Hematopoietic multipotent progenitor cell (in vitro differentiated cells): Measurements from ENCODE around the gene PINK1. TPM values are rescaled to one million over a fixed set of nuclear protein-coding genes. Genes with fewer than 3 reads are reported as not detected.

ENCODE experiments used
- DNase-seq, 3 donors: peaks; one replicate each; pipeline ENCODE4 v3.0.0-alpha.2; 2011 to 2015; ENCODE audit warnings: low read depth in 2 of 3, low spot score in 2 of 3
- total RNA-seq: library from RNA; depleted of rRNA; stranded (reverse); fragments of >200 nt; gene quantifications from one replicate; pipeline ENCODE4 v1.2.3, GENCODE V29; 2012

PINK1 gene
- total RNA-seq, 1 donor = 53.3 TPM

- DNase-seq = no peak
These were observed 8.7 kb downstream of the PINK1 start for GRCh38 chr1:20641975-20642374.

GRCh38 chr1:20643080-20643479 lies 9.8 kb downstream of the PINK1 start:
- DNase-seq = no peak

- DNase-seq = no peak
These were observed 11.2 kb downstream of the PINK1 start for GRCh38 chr1:20644416-20644815.

GRCh38 chr1:20645414-20645813 lies 12.2 kb downstream of the PINK1 start:
- no peak for DNase-seq

- DNase-seq = no peak
These were observed 15.2 kb downstream of the PINK1 start for GRCh38 chr1:20648438-20648837.

- no peak for DNase-seq
These were observed 15.7 kb downstream of the PINK1 start for GRCh38 chr1:20648946-20649345.

- DNase-seq = no peak
These were observed 19.0 kb downstream of the PINK1 start for GRCh38 chr1:20652300-20652699.

- no peak for DNase-seq
These were observed 20.9 kb downstream of the PINK1 start for GRCh38 chr1:20654104-20654690.

GRCh38 chr1:20657024-20657423 lies 23.8 kb downstream of the PINK1 start:
- DNase-seq = no peak

GRCh38 chr1:20658166-20658915 lies 25.1 kb downstream of the PINK1 start:
- no peak for DNase-seq

- no peak for DNase-seq
These were observed 27.1 kb downstream of the PINK1 start for GRCh38 chr1:20660363-20660762.

GRCh38 chr1:20660847-20661206 lies 27.6 kb downstream of the PINK1 start:
- DNase-seq = peak; percentile 10 to 31 (median 19)

GRCh38 chr1:20661207-20662109 lies 28.2 kb downstream of the PINK1 start, which contains the start of gene DDOST:
Gene DDOST, minus strand, starts transcription at chr1:20661369. Its CDS starts 19 bp downstream, at chr1:20661350.
- peak; percentile 83 to 98 (median 97) for DNase-seq

GRCh38 chr1:20662110-20662475 lies 28.8 kb downstream of the PINK1 start:
- peak in 1 of 3 donors; percentile 4 for DNase-seq

GRCh38 chr1:20663365-20663764 lies 30.1 kb downstream of the PINK1 start:
- no peak for DNase-seq

GRCh38 chr1:20663969-20664715 lies 30.9 kb downstream of the PINK1 start:
- DNase-seq = no peak

GRCh38 chr1:20665726-20666125 lies 32.5 kb downstream of the PINK1 start:
- peak in 2 of 3 donors; percentile 30 to 42 for DNase-seq

GRCh38 chr1:20666146-20666545 lies 32.9 kb downstream of the PINK1 start:
- DNase-seq = no peak

GRCh38 chr1:20666804-20667203 lies 33.5 kb downstream of the PINK1 start:
- peak in 1 of 3 donors; percentile 14 for DNase-seq

- DNase-seq = no peak
These were observed 35.3 kb downstream of the PINK1 start for GRCh38 chr1:20668581-20668980.

- DNase-seq = no peak
These were observed 37.7 kb downstream of the PINK1 start for GRCh38 chr1:20670936-20671335.
